Natural killer cell (primary cell): ENCODE data around the gene CDH18. TPM values are rescaled to one million over a fixed set of nuclear protein-coding genes. Genes with fewer than 3 reads are reported as not detected.

Source experiments
- ATAC-seq, 3 donors: fragments of 150-1000 bp in 2 of 3; fragments of 200-7000 bp in 1 of 3; cut with Tn5 transposase; 1 replicate in 1 of 3; 2 replicates in 2 of 3; pipeline ENCODE4 v1.10.0; 2021; ENCODE audit warnings: mild to moderate bottlenecking in 2 of 3, moderate library complexity in 2 of 3
- DNase-seq, 2 donors: peaks; one replicate each; pipeline versions ENCODE4 v3.0.0 to v3.0.0-alpha.2; 2013 to 2021; ENCODE audit warnings: mixed read lengths in 1 of 2
- H3K27ac ChIP-seq: one replicate; pipeline ENCODE4 v1.5.1; 2013; ENCODE audit warnings: mild to moderate bottlenecking, low read length
- H3K27me3 ChIP-seq: one replicate; pipeline ENCODE4 v1.6.1; 2013; ENCODE audit warnings: low read length; ENCODE audit not compliant: control insufficient read depth, insufficient read depth
- H3K36me3 ChIP-seq: one replicate; pipeline ENCODE4 v1.6.1; 2013; ENCODE audit warnings: low read length; ENCODE audit not compliant: control insufficient read depth, insufficient read depth
- H3K4me1 ChIP-seq: one replicate; pipeline ENCODE4 v1.6.1; 2013; ENCODE audit warnings: low read length; ENCODE audit not compliant: control insufficient read depth, insufficient read depth
- H3K4me3 ChIP-seq: one replicate; pipeline ENCODE4 v1.5.1; 2013; ENCODE audit warnings: low read length
- H3K9me3 ChIP-seq: one replicate; pipeline ENCODE4 v1.6.1; 2013; ENCODE audit warnings: low read length; ENCODE audit not compliant: control insufficient read depth, insufficient read depth
- H3K27ac Mint-ChIP-seq, 2 donors: one replicate each; pipeline ENCODE4 v1.8.0; 2022; ENCODE audit warnings: mild to moderate bottlenecking in 2 of 2, mixed read lengths in 2 of 2, moderate library complexity in 1 of 2
- H3K27me3 Mint-ChIP-seq, 2 donors: one replicate each; pipeline ENCODE4 v1.8.0; 2022; ENCODE audit warnings: low read depth in 2 of 2, mixed read lengths in 2 of 2
- H3K36me3 Mint-ChIP-seq: one replicate; pipeline ENCODE4 v1.8.0; 2022; ENCODE audit warnings: mixed read lengths
- H3K4me1 Mint-ChIP-seq, 2 donors: one replicate each; pipeline ENCODE4 v1.8.0; 2022; ENCODE audit warnings: mixed read lengths in 2 of 2
- H3K4me3 Mint-ChIP-seq: one replicate; pipeline ENCODE4 v1.8.0; 2022; ENCODE audit warnings: mild to moderate bottlenecking, moderate library complexity, mixed read lengths
- H3K9me3 Mint-ChIP-seq, 2 donors: one replicate each; pipeline ENCODE4 v1.8.0; 2022; ENCODE audit warnings: mixed read lengths in 2 of 2
- WGBS: methylation state at CpG from one replicate; pipeline ENCODE4 v1.1.7; 2013; ENCODE audit warnings: missing lambda C conversion rate; ENCODE audit not compliant: insufficient coverage; 5-methylcytosine and 5-hydroxymethylcytosine counted together
- intact Hi-C: fragments of 100-400 bp; cut with micrococcal nuclease; formaldehyde crosslinking; loops from one replicate; pipeline ENCODE4 v1.14.2; 2022
- total RNA-seq, 4 donors: library from RNA; stranded (reverse); fragments of 120-200 nt in 1 of 4; gene quantifications; one replicate each; pipeline versions ENCODE4 v1.2.3 to v1.2.4, GENCODE V29; 2013 to 2022
- TF ChIP-seq, protein P1 (sequence below): fragments of 200-600 bp; IDR thresholded peaks from one replicate; pipeline ENCODE4 v1.8.0; 2022; ENCODE audit warnings: antibody characterized with exemption

CDH18 gene
- total RNA-seq, result not detected
- not detected for total RNA-seq (2013)

DNA sequence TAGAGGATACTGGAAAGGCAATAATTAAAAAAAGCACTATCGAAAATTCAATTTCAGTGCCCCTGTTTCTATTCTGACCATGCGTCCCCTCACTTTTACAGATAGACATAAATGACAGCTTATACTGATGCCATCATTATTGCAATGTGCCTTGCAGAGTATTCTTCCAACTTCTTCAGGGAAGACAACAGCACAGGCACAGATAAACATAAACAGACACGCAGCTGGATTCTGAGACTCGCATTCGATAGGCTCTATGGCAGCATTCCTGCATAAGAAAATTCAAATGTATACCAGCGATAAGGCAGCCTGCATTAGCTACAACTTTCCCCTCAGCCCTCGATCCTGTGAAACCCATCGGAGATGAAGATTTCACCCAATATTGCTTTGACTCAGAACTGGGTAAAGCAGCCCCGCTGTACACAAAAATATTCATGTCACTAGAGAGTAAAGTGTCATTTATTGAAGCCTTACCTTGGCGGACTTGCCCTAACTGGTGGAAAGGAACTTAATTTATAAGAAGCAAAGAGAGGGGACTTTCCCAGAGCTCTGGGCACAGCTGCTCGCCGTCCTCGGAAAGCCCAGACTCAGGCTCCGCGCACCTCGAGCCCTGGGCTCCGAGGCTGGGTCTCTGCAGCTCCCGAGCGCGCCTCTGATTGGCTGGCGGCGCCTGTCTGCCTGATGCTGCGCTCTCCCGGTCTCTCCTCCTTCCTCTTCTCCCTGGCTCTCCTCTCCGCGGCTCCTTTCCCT is at the start of gene CDH18:
Gene CDH18 (minus strand): TSS at position 589 of the 750 bp plus-strand sequence. CDS start 149,214 bp downstream, outside the sequence.
- no peak within 1 kb of the TSS for H3K27ac ChIP-seq
- no peaks in the 10 kb centered on the region for H3K36me3 Mint-ChIP-seq
- no peaks in the 10 kb centered on the region for H3K27me3 Mint-ChIP-seq
- H3K27me3 ChIP-seq, result no peaks in the 10 kb centered on the region
- no peak within 1 kb of the TSS for H3K27ac Mint-ChIP-seq
- TF ChIP-seq, protein P1, sequence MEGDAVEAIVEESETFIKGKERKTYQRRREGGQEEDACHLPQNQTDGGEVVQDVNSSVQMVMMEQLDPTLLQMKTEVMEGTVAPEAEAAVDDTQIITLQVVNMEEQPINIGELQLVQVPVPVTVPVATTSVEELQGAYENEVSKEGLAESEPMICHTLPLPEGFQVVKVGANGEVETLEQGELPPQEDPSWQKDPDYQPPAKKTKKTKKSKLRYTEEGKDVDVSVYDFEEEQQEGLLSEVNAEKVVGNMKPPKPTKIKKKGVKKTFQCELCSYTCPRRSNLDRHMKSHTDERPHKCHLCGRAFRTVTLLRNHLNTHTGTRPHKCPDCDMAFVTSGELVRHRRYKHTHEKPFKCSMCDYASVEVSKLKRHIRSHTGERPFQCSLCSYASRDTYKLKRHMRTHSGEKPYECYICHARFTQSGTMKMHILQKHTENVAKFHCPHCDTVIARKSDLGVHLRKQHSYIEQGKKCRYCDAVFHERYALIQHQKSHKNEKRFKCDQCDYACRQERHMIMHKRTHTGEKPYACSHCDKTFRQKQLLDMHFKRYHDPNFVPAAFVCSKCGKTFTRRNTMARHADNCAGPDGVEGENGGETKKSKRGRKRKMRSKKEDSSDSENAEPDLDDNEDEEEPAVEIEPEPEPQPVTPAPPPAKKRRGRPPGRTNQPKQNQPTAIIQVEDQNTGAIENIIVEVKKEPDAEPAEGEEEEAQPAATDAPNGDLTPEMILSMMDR, result no peak
- ATAC-seq (no peak), DNase-seq (no peak)
- intact Hi-C loops, result no loop called here
- no peaks in the 10 kb centered on the region for H3K36me3 ChIP-seq
- H3K9me3 ChIP-seq, result no peaks in the 10 kb centered on the region
- WGBS, result 14% methylated on average over 26 of the region's 26 CpGs
- peaks cover 9 to 10% of the 10 kb centered on the region in 2 donors for H3K9me3 Mint-ChIP-seq
- no peaks in the 10 kb centered on the region for H3K4me1 Mint-ChIP-seq
- no peak within 1 kb of the TSS for H3K4me3 Mint-ChIP-seq
- H3K4me3 ChIP-seq, result no peak within 1 kb of the TSS
- no peaks in the 10 kb centered on the region for H3K4me1 ChIP-seq

DNA sequence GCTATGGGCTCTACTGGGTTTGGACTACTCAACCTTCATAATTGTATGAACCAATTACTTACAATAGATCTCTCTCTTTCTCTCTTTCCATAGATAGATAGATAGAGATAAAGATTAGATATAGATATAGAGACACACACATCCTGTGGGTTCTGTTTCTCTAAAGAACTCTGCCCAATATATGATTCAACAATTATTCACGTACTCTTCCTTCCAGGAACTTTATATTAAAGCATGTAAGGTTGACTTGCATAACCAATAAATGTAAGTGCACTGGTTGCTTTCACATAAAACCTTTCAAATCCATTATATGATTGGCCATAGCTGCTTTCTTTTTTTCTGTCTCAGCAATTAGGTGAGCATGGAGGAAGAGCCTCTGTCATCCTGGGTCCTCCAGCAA is 46.7 kb upstream of the CDH18 start:
- H3K36me3 Mint-ChIP-seq, result peaks cover 12% of the 10 kb centered on the region
- ATAC-seq, result no peak
- TF ChIP-seq, protein P1, result no peak
- intact Hi-C loops, result no loop called here
- H3K27me3 Mint-ChIP-seq, result no peaks in the 10 kb centered on the region
- no peaks in the 10 kb centered on the region for H3K4me1 Mint-ChIP-seq
- no peak for DNase-seq
- no peak overlapping the region for H3K27ac ChIP-seq
- no peak overlapping the region for H3K4me3 ChIP-seq
- H3K4me3 Mint-ChIP-seq, result no peak overlapping the region
- H3K27me3 ChIP-seq, result no peaks in the 10 kb centered on the region
- H3K27ac Mint-ChIP-seq, result no peak overlapping the region
- H3K9me3 ChIP-seq, result no peaks in the 10 kb centered on the region
- H3K36me3 ChIP-seq, result no peaks in the 10 kb centered on the region
- WGBS, result no CpG with 5 or more reads among the region's 1 CpG
- H3K9me3 Mint-ChIP-seq, result peaks cover 13 to 30% of the 10 kb centered on the region in 2 donors
- H3K4me1 ChIP-seq, result no peaks in the 10 kb centered on the region

DNA sequence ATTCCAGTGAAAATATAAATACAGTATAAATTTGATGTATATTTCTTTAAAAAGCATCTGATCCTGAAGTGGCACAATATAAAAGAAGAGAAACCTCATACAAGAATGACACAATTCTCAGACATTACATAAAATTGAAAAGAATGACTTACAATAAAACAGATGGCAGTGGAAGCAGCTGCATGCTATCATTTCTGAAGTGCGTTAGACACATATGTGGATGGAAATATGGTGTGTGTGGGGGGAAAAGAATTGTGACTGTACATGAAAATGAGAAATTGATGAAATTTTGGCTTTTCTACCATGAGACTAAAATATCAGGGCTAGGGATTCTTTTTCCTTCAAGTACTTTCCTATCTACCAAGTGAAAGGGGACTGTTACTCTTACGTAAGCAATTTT is 45.9 kb upstream of the CDH18 start:
- Mint-ChIP-seq H3K9me3 (peaks cover 13 to 29% of the 10 kb centered on the region in 2 donors), H3K27me3 (no peaks in the 10 kb centered on the region), H3K4me3 (no peak overlapping the region), H3K36me3 (peaks cover 12% of the 10 kb centered on the region), H3K27ac (no peak overlapping the region), H3K4me1 (no peaks in the 10 kb centered on the region)
- no peak for ATAC-seq
- WGBS, result 81% methylated on average over 2 of the region's 2 CpGs
- no peaks in the 10 kb centered on the region for H3K27me3 ChIP-seq
- no peaks in the 10 kb centered on the region for H3K4me1 ChIP-seq
- no peaks in the 10 kb centered on the region for H3K36me3 ChIP-seq
- no peak overlapping the region for H3K4me3 ChIP-seq
- no peaks in the 10 kb centered on the region for H3K9me3 ChIP-seq
- intact Hi-C loops, result no loop called here
- DNase-seq, result no peak
- no peak overlapping the region for H3K27ac ChIP-seq
- TF ChIP-seq, protein P1, result no peak

DNA sequence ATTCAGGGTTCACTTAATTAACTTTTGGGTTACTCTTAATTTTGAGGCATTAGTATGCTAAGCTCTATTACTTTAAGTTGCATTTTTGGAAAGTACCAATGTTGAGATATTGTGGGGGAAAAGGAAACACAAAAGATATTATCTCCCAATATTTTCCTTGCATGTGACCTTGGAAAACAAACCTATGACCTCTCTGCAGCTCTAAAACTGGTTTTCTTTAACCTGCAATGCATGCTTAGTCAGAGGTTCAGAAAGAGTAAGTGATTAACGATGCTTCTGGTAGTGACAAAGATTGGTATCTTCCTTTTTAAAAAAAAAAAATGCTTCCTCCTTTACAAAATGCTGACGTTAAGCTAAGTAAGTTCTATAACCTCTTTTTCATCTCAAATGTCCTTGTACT is 44.9 kb upstream of the CDH18 start:
- Histone ChIP-seq H3K27me3 (no peaks in the 10 kb centered on the region), H3K4me3 (no peak overlapping the region), H3K36me3 (no peaks in the 10 kb centered on the region), H3K9me3 (no peaks in the 10 kb centered on the region), H3K27ac (no peak overlapping the region), H3K4me1 (no peaks in the 10 kb centered on the region)
- Mint-ChIP-seq H3K4me3 (no peak overlapping the region), H3K27me3 (no peaks in the 10 kb centered on the region), H3K27ac (no peak overlapping the region), H3K9me3 (peaks cover 13 to 25% of the 10 kb centered on the region in 2 donors), H3K4me1 (no peaks in the 10 kb centered on the region), H3K36me3 (peaks cover 11% of the 10 kb centered on the region)
- 0% methylated on average over 1 of the region's 2 CpGs for WGBS
- TF ChIP-seq, protein P1, result no peak
- DNase-seq, result no peak
- no peak for ATAC-seq
- intact Hi-C loops, result no loop called here
